K562 (cell line): ENCODE data around the gene HMBS. TPM values are rescaled to one million over a fixed set of nuclear protein-coding genes. Genes with fewer than 3 reads are reported as not detected.

Experiments used
- CHD1 ChIP-seq: fragments of 200-600 bp; sonication (generic); IDR thresholded peaks from one replicate; pipeline ENCODE4 v1.6.1; 2012; ENCODE audit warnings: mild to moderate bottlenecking, moderate library complexity, low read length, inconsistent platforms
- FOXA1 ChIP-seq: fragments of 450-650 bp; IDR thresholded peaks from 2 replicates; pipeline ENCODE4 v1.6.1; 2016; ENCODE audit warnings: mild to moderate bottlenecking, borderline replicate concordance
- IFI16 ChIP-seq: fragments of 250-450 bp; sonication (Bioruptor Pico); IDR thresholded peaks from 2 replicates; pipeline ENCODE4 v2.1.2; 2022; ENCODE audit warnings: mild to moderate bottlenecking, inconsistent platforms
- JUND ChIP-seq, 2 experiments: IDR thresholded peaks; 2 replicates in 1 of 2; 3 replicates in 1 of 2; pipeline ENCODE4 v1.6.1; 2011; ENCODE audit warnings: borderline replicate concordance in 2 of 2, low read depth in 2 of 2, low read length in 2 of 2, improper control_type of control experiment in 1 of 2, missing biosample characterization in 1 of 2, missing genetic modification characterization in 1 of 2, missing genetic modification reagents in 1 of 2
- NFE2 ChIP-seq: IDR thresholded peaks from 2 replicates; pipeline ENCODE4 v1.6.1; 2014; ENCODE audit warnings: antibody characterized with exemption, low read depth
- RB1 ChIP-seq: fragments of 450-650 bp; IDR thresholded peaks from 2 replicates; pipeline ENCODE4 v1.6.1; 2017; ENCODE audit warnings: low read depth, mild to moderate bottlenecking
- SIN3A ChIP-seq, 2 experiments: fragments of 150-350 bp in 1 of 2; IDR thresholded peaks; 2 replicates each; pipeline ENCODE4 v1.6.1; 2011 to 2016; ENCODE audit warnings: borderline replicate concordance in 2 of 2, low read depth in 2 of 2, low read length in 2 of 2, mild to moderate bottlenecking in 2 of 2, moderate library complexity in 2 of 2; ENCODE audit not compliant: control insufficient read depth in 1 of 2
- SMAD1 ChIP-seq: fragments of 150-350 bp; IDR thresholded peaks from 2 replicates; pipeline ENCODE4 v1.6.1; 2014; ENCODE audit warnings: low read length, low read depth; ENCODE audit not compliant: partially characterized antibody
- SMC3 ChIP-seq: conservative IDR thresholded peaks from 2 replicates; pipeline ENCODE4 v1.6.1; 2011; ENCODE audit warnings: low read depth, low read length, improper control_type of control experiment; ENCODE audit not compliant: insufficient read depth
- ZEB2 ChIP-seq: fragments of 450-650 bp; IDR thresholded peaks from 2 replicates; pipeline ENCODE4 v1.6.1; 2016
- ZFP30 ChIP-seq: fragments of 250-450 bp; sonication (Bioruptor Pico); IDR thresholded peaks from 2 replicates; pipeline ENCODE4 v1.8.0; 2022; ENCODE audit warnings: moderate library complexity, mild to moderate bottlenecking, inconsistent platforms, borderline replicate concordance
- ZNF174 ChIP-seq: fragments of 250-450 bp; sonication (Bioruptor Pico); IDR thresholded peaks from 2 replicates; pipeline ENCODE4 v1.4.0; 2020; ENCODE audit warnings: mild to moderate bottlenecking
- ZNF212 ChIP-seq: fragments of 450-650 bp; formaldehyde crosslinking; IDR thresholded peaks from 2 replicates; pipeline ENCODE4 v1.4.0; 2020; ENCODE audit warnings: mild to moderate bottlenecking
- ZNF589 ChIP-seq: fragments of 200-800 bp; sonication (Bioruptor generic); IDR thresholded peaks from 2 replicates; pipeline ENCODE4 v1.6.1; 2016; ENCODE audit warnings: low read depth, missing genetic modification characterization, missing compliant biosample characterization
- ZNF79 ChIP-seq: fragments of 250-450 bp; sonication (Bioruptor Pico); IDR thresholded peaks from 2 replicates; pipeline ENCODE4 v1.4.0; 2020; ENCODE audit warnings: low read depth, mild to moderate bottlenecking, moderate library complexity
- polyA plus RNA-seq, 8 experiments: library from polyadenylated mRNA; depleted of rRNA in 4 of 8; stranded (reverse) in 5 of 8; unstranded in 3 of 8; fragments of >200 nt; fragmentation: Nextera tagmentation in 2 of 8; fragmentation: Illumina TruSeq in 1 of 8; extraction: Ambion mirVana in 2 of 8; extraction: Trizol in 1 of 8; gene quantifications; 2 replicates each; pipeline versions ENCODE4 v1.2.1 to v1.2.3, GENCODE V29; 2011 to 2014; ENCODE audit warnings: inconsistent platforms in 1 of 8, missing spikeins in 1 of 8
- total RNA-seq, 7 experiments: library from RNA; depleted of rRNA in 6 of 7; stranded (reverse); fragments of >200 nt in 6 of 7; fragmentation: Illumina TruSeq in 2 of 7; extraction: Trizol in 2 of 7; gene quantifications; 2 replicates each; pipeline versions ENCODE4 v1.2.1 to v1.2.3, GENCODE V29; 2011 to 2021; ENCODE audit warnings: low replicate concordance in 1 of 7
- TF ChIP-seq, protein P1 (sequence below): sonication (generic); formaldehyde crosslinking; IDR thresholded peaks from 2 replicates; pipeline ENCODE4 v1.4.0; 2020; ENCODE audit warnings: mild to moderate bottlenecking, missing genetic modification reagents
- TF ChIP-seq, protein P2 (sequence below): fragments of 200-800 bp; sonication (Bioruptor generic); IDR thresholded peaks from 2 replicates; pipeline ENCODE4 v1.6.1; 2017; ENCODE audit warnings: missing genetic modification characterization, missing compliant biosample characterization
- TF ChIP-seq, protein P3 (sequence below): conservative IDR thresholded peaks from 2 replicates; pipeline ENCODE4 v1.6.1; 2011; ENCODE audit warnings: low read depth, mild to moderate bottlenecking, low read length; ENCODE audit not compliant: control insufficient read depth
- TF ChIP-seq, protein P4 (sequence below): fragments of 450-650 bp; IDR thresholded peaks from 2 replicates; pipeline ENCODE4 v1.6.1; 2017; ENCODE audit warnings: mild to moderate bottlenecking, moderate library complexity
- TF ChIP-seq, protein P5 (sequence below): fragments of 450-650 bp; formaldehyde crosslinking; IDR thresholded peaks from 2 replicates; pipeline ENCODE4 v1.4.0; 2020; ENCODE audit warnings: mild to moderate bottlenecking, moderate library complexity

The HMBS gene
- total and polyA plus RNA-seq, 9 of the 15 experiments (the other 6 are each of a cell fraction or from before 2014, with no cell fraction given) = 56.9 to 385 (median 286) TPM

DNA sequence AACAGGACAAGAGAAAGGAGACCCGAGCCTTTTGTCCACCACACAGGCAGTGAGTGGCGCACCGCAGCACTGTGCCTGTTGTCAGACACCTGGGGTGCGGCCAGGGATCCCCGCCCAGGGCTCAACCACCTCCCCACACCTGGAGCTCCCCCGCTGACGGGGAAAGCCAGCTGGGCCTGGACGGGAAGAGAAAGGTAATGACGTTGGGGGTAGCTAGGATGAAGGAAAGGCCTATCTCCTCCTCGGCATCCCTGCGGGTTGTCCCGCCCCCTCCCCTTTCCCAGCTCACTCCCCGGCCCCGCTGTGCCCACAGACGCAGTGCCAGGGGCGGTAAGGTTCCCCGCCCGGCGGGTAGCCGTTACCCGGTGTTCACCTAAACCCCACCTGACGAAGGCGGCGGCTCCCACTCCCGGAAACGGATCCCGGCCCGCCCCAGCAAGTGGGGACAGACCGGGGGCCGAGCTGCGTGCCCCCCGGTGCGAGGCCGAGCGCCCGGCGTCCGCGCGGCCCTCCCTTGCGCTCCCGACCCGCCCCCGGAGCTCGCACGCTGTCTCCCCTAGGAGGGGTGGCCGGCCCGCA lies 28.2 kb upstream of the HMBS start (continued):
- TF ChIP-seq NFE2 = no peak
- TF ChIP-seq, protein P1, sequence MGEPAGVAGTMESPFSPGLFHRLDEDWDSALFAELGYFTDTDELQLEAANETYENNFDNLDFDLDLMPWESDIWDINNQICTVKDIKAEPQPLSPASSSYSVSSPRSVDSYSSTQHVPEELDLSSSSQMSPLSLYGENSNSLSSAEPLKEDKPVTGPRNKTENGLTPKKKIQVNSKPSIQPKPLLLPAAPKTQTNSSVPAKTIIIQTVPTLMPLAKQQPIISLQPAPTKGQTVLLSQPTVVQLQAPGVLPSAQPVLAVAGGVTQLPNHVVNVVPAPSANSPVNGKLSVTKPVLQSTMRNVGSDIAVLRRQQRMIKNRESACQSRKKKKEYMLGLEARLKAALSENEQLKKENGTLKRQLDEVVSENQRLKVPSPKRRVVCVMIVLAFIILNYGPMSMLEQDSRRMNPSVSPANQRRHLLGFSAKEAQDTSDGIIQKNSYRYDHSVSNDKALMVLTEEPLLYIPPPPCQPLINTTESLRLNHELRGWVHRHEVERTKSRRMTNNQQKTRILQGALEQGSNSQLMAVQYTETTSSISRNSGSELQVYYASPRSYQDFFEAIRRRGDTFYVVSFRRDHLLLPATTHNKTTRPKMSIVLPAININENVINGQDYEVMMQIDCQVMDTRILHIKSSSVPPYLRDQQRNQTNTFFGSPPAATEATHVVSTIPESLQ = no peak
- no peak for TF ChIP-seq SMC3
- TF ChIP-seq, protein P2, sequence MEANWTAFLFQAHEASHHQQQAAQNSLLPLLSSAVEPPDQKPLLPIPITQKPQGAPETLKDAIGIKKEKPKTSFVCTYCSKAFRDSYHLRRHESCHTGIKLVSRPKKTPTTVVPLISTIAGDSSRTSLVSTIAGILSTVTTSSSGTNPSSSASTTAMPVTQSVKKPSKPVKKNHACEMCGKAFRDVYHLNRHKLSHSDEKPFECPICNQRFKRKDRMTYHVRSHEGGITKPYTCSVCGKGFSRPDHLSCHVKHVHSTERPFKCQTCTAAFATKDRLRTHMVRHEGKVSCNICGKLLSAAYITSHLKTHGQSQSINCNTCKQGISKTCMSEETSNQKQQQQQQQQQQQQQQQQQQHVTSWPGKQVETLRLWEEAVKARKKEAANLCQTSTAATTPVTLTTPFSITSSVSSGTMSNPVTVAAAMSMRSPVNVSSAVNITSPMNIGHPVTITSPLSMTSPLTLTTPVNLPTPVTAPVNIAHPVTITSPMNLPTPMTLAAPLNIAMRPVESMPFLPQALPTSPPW (CRISPR knock-in tag) = no peak
- no peak for TF ChIP-seq ZFP30 (CRISPR knock-in tag)
- TF ChIP-seq ZNF589 (CRISPR knock-in tag) = no peak
- TF ChIP-seq, protein P3, sequence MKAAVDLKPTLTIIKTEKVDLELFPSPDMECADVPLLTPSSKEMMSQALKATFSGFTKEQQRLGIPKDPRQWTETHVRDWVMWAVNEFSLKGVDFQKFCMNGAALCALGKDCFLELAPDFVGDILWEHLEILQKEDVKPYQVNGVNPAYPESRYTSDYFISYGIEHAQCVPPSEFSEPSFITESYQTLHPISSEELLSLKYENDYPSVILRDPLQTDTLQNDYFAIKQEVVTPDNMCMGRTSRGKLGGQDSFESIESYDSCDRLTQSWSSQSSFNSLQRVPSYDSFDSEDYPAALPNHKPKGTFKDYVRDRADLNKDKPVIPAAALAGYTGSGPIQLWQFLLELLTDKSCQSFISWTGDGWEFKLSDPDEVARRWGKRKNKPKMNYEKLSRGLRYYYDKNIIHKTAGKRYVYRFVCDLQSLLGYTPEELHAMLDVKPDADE = no peak
- no peak for TF ChIP-seq ZNF174 (CRISPR knock-in tag)
- no peak for TF ChIP-seq RB1
- no peak for TF ChIP-seq CHD1
- TF ChIP-seq, protein P4, sequence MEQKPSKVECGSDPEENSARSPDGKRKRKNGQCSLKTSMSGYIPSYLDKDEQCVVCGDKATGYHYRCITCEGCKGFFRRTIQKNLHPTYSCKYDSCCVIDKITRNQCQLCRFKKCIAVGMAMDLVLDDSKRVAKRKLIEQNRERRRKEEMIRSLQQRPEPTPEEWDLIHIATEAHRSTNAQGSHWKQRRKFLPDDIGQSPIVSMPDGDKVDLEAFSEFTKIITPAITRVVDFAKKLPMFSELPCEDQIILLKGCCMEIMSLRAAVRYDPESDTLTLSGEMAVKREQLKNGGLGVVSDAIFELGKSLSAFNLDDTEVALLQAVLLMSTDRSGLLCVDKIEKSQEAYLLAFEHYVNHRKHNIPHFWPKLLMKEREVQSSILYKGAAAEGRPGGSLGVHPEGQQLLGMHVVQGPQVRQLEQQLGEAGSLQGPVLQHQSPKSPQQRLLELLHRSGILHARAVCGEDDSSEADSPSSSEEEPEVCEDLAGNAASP = no peak
- TF ChIP-seq IFI16 = no peak
- no peak for TF ChIP-seq FOXA1
- TF ChIP-seq ZEB2 = 0 out of 2 replicates have a peak, but pooled peaks have one; percentile 23
- TF ChIP-seq, protein P5, sequence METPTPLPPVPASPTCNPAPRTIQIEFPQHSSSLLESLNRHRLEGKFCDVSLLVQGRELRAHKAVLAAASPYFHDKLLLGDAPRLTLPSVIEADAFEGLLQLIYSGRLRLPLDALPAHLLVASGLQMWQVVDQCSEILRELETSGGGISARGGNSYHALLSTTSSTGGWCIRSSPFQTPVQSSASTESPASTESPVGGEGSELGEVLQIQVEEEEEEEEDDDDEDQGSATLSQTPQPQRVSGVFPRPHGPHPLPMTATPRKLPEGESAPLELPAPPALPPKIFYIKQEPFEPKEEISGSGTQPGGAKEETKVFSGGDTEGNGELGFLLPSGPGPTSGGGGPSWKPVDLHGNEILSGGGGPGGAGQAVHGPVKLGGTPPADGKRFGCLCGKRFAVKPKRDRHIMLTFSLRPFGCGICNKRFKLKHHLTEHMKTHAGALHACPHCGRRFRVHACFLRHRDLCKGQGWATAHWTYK (CRISPR knock-in tag) = peak; percentile 84
- no peak for TF ChIP-seq JUND (IDR thresholded peaks at IDR 0.05; ENCODE audit: borderline replicate concordance, low read depth, low read length)
- TF ChIP-seq JUND (tag; IDR thresholded peaks at IDR 0.05; ENCODE audit: borderline replicate concordance, low read depth, low read length) = no peak
- no peak for TF ChIP-seq ZNF79 (CRISPR knock-in tag)
- peak in 1 of 2 experiments; percentile 74; a peak in 1 of 4 replicates for TF ChIP-seq SIN3A (IDR thresholded peaks at IDR 0.05; ENCODE audit: borderline replicate concordance in 2 of 2, control insufficient read depth in 1 of 2, low read depth in 2 of 2, low read length in 2 of 2)
- no peak for TF ChIP-seq SMAD1
- TF ChIP-seq ZNF212 = no peak
